GM19240 (cell line): Measurements from ENCODE around the gene HRH3.
A peak's percentile ranks its signal among the peaks of the same experiment; 100 is the strongest.

Source experiments
- DNase-seq: peaks from one replicate; pipeline ENCODE4 v3.0.0; 2011; ENCODE audit warnings: low spot score; ENCODE audit not compliant: insufficient read length

Gene HRH3

GRCh38 chr20:62219992-62220665 lies at the start of gene HRH3:
HRH3 (minus strand) TSS chr20:62220278; CDS start chr20:62219970, 308 bp downstream.
- DNase-seq: peak; percentile 56

GRCh38 chr20:62269871-62270270 lies 49.8 kb upstream of the HRH3 start:
- DNase-seq: no peak

DNA sequence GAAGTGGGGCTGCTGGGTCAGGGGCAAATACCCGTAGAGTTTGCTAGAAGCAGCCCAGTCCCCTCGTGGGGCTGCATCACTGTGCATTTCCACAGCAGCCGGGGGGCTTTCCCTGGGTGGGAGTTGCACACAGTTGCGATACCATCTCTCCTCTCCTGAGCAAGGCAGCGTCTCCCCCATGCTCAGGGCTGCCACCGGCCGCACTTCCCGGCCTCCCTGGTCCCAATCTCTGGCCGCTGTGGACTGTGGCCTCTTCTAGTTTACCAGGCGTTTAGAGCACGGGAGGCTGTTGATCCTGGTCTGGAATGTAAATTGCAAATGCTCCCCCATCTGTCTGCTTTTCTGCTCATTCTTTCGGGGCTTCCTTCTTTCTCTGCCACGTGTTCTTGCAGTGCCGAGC lies 49.3 kb upstream of the HRH3 start:
- no peak for DNase-seq

DNA sequence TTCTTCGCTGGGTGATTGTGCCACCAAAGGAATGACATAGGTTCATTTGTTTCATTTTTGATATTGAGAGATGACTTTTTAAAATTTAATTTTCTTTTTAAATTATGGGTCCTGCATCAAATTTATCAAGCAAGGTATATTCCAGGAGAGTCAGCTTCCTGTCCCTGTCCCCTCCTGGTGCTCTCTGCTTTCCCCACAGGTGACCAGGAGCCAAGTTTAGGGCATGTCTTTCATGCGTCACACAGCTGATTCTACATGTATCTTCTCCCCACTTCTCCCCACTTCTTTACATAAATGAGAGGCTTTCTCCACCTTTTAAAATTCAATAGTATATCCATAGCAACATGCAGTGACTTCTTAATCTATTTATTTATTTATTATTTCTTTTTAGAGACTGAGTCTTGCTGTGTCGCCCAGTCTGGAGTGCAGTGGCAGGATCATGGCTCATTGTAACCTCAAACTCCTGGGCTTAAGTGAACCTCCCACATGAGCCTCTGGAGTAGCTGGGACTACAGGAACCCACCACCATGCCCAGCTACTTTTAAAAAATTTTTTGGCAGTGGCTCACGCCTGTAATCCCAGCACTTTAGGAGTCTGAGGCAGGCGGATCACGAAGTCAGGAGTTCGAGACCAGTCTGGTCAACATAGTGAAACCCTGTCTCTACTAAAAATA lies 48.3 kb upstream of the HRH3 start:
- DNase-seq: no peak

- no peak for DNase-seq
These were observed 47.5 kb upstream of the HRH3 start for GRCh38 chr20:62267543-62267942.

- DNase-seq: no peak
These were observed 46.8 kb upstream of the HRH3 start for GRCh38 chr20:62266851-62267250.

DNA sequence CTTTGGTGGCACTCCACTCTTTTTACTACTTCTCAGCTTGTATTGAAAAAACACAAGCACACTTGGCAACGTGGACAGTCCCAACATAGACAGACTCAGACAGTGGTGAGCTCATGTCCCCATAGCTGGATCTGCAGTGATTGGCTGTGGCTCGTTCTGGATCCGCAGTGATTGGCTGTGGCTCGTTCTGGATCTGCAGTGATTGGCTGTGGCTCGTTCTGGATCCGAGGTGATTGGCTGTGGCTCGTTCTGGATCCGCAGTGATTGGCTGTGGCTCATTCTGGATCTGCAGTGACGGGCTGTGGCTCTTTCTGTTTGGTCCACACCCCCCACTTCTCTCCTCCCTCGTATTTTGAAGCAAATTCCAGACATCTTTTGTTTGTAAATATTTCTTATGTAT lies 46.3 kb upstream of the HRH3 start:
- no peak for DNase-seq

GRCh38 chr20:62265365-62265764 lies 45.3 kb upstream of the HRH3 start:
- DNase-seq: no peak

- DNase-seq: no peak
These were observed 43.3 kb upstream of the HRH3 start for GRCh38 chr20:62263396-62263795.

- no peak for DNase-seq
These were observed 42.0 kb upstream of the HRH3 start for GRCh38 chr20:62262064-62262463.

GRCh38 chr20:62259294-62259565 lies 39.2 kb upstream of the HRH3 start:
- no peak for DNase-seq

DNA sequence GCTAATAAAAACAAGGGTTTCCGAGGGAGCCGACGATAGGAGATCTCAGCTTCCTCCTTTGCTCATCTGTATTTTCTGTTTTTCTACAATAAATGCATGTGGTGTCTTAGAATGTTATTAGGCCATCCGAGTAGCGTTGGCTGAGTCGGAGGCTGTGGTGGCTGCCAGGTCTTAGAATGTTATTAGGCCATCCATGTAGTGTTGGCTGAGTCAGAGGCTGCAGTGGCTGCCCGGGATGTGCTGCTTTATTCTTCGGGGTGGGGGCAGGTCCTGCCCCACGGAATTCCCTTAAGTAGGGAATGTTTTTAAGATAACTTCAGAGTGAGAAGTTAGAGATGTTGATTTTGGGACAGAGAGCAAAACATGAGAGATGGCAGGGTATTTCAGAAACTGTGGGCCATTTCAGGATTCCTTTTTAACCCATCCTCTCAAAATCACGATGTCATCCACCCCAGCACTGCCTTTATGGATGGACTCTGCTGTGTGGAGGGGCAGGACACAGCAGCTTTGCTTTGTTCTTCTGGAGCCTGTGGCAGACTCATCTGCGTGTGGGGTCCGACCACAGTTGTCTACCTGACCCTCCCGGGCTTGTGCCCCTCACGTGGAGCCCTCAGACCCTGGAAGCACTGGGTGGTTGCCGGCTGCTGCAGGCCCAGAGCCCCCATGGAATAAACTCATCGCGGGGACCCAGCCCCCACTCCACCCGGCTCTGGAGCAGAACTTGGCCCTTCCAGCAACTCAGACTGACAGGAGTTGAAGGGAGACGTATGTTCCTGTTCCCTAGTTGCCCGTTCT lies 38.6 kb upstream of the HRH3 start:
- no peak for DNase-seq

DNA sequence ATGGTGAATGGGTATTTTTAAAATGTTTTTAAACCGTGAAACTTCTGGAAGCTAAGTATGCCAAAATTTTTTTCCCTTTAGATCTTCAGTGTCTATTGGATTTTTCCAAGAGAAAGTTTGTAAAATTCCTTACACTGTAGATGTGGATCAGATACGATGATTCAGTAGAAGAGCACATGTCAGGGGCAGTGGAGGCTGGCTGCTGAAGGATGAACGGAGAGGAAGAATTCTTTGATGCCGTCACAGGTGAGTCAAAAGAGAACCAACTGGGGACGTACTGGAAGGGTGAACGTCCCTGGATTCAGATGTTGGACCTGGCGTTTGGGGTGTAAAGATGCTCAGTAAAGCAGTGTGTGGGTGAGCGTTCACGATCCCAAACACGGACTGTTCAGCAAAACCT lies 35.9 kb upstream of the HRH3 start:
- DNase-seq: no peak

DNA sequence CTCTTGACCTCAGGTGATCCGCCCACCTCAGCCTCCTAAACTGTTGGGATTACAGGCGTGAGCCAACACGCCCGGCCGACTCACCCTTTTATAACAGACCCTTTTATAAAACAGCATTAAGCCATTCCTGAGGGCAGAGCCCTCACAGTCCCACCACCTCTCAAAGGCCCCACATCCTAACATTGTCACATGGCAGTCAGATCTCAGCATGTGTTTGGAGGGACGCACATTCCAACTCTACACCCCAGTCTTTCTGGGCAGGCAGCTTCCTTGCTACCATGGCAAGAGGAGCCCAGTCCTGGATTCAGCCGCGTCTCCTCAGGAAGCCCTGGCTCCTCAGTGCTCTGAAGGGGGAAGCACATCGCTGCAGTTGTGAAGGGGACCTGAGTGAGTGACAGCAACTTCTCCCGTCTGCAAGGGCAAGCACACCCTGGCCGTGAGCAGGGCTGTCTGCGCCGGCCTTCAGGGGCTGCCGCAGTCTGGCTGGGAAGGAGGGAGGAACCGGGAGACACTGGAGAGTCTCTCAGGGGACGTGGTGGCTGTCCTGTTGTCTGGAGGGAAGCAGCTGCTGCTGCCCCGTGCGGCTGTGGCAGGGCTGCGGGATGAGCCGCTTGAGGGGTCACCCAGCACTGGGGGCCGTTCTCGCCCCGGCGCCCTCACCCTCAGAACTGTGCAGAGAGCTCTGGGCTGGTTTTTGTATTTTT lies 34.1 kb upstream of the HRH3 start:
- DNase-seq: no peak

GRCh38 chr20:62253398-62253797 lies 33.3 kb upstream of the HRH3 start:
- DNase-seq: no peak

- no peak for DNase-seq
These were observed 32.4 kb upstream of the HRH3 start for GRCh38 chr20:62252342-62252966.

DNA sequence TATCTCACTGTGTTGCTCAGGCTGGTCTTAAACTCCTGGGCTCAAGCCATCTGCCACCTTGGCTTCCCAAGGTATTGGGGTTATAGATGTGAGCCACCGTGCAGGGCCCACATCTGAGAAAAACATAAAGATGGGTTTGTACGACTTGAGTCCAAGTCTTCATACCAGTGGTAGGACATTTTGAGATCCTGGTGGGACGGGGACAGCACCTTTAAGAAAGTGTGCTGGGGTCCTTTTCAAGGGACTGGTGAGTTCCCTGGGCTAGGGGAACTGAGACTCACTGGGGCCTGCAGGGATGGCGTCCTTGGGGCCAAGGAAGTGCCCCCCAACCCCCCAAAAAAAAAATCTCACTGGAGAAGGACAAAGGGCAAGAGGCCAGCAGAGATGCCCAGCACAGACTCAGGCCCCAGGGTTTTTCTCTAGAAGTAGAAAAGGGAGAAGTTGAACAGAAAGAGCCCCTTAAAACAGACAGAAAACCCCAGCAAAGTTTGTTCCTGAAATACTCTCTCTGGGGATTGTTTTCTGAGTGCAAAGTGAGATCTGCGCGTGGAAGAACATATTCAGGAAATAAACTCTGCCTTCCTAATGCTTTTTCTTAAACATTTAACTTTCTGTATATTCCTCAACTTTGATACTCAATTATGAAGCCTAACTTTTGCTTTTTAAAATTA lies 28.9 kb upstream of the HRH3 start:
- DNase-seq: no peak

- no peak for DNase-seq
These were observed 27.0 kb upstream of the HRH3 start for GRCh38 chr20:62246872-62247652.

DNA sequence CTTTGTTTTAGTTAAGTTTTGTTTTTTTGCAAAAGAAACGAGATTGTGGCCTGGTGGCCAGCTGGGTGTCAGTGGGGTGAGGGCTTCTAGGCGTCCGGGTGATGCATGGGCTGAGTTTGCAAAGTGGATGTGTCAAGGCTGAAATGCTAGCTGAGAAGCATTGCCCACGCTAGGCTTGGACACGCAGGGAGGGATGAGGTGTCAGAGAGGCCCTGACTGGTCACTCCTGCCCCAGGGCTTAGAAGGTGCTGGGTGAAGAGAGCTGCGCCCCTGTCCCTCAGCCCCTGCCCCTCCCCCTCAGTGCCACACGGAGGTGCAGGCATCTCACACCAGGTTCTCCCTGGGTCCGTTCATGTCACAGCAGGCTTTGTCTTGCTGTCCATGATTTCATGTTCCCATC lies 26.4 kb upstream of the HRH3 start:
- no peak for DNase-seq

GRCh38 chr20:62245911-62246280 lies 25.8 kb upstream of the HRH3 start:
- no peak for DNase-seq
